Activated T-cell treated with anti-CD3 and anti-CD28 coated beads, Interleukin-2, amount 50 U/mL, for 72 hours (primary cell): ENCODE measurements around the gene TM4SF20. TPM values are rescaled to one million over a fixed set of nuclear protein-coding genes. Genes with fewer than 3 reads are reported as not detected.

Experiments used
- ATAC-seq, 2 donors: fragments of 150-1000 bp; cut with Tn5 transposase; replicated peaks in 1 of 2; 2 replicates each; pipeline ENCODE4 v1.10.0; 2021; ENCODE audit warnings: moderate library complexity in 2 of 2, mild to moderate bottlenecking in 1 of 2
- DNase-seq, 2 donors: peaks; one replicate each; pipeline ENCODE4 v3.0.0; 2021 to 2022; ENCODE audit warnings: mixed read lengths in 1 of 2
- H3K27ac Mint-ChIP-seq: one replicate; pipeline ENCODE4 v1.8.0; 2022; ENCODE audit warnings: mild to moderate bottlenecking, moderate library complexity, mixed read lengths
- H3K27me3 Mint-ChIP-seq: one replicate; pipeline ENCODE4 v1.8.0; 2022; ENCODE audit warnings: low read depth, mixed read lengths
- H3K36me3 Mint-ChIP-seq, 2 donors: one replicate each; pipeline ENCODE4 v1.8.0; 2022; ENCODE audit warnings: mixed read lengths in 2 of 2, mild to moderate bottlenecking in 1 of 2; ENCODE audit not compliant: insufficient read depth in 2 of 2
- H3K4me1 Mint-ChIP-seq: one replicate; pipeline ENCODE4 v1.8.0; 2022; ENCODE audit warnings: low read depth, mixed read lengths
- H3K4me3 Mint-ChIP-seq, 2 donors: one replicate each; pipeline ENCODE4 v1.8.0; 2022; ENCODE audit warnings: mild to moderate bottlenecking in 2 of 2, mixed read lengths in 2 of 2, moderate library complexity in 2 of 2
- H3K9me3 Mint-ChIP-seq, 2 donors: one replicate each; pipeline ENCODE4 v1.8.0; 2022; ENCODE audit warnings: mixed read lengths in 2 of 2
- total RNA-seq, 2 donors: library from RNA; stranded (reverse); gene quantifications; one replicate each; pipeline ENCODE4 v1.2.3, GENCODE V29; 2022

TM4SF20 gene
- total RNA-seq, 2 donors from 2014 or later: not detected

GRCh38 chr2:227407591-227408151 lies 28.6 kb upstream of the TM4SF20 start:
- peaks cover 67% of the 10 kb centered on the region for H3K4me1 Mint-ChIP-seq
- H3K36me3 Mint-ChIP-seq: no peaks in the 10 kb centered on the region
- DNase-seq (no peak), ATAC-seq (no peak)
- H3K27me3 Mint-ChIP-seq: no peaks in the 10 kb centered on the region
- H3K4me3 Mint-ChIP-seq: no peak overlapping the region
- H3K27ac Mint-ChIP-seq: no peak overlapping the region
- no peaks in the 10 kb centered on the region for H3K9me3 Mint-ChIP-seq

GRCh38 chr2:227406177-227407031 lies 27.3 kb upstream of the TM4SF20 start:
- no peaks in the 10 kb centered on the region for H3K9me3 Mint-ChIP-seq
- no peaks in the 10 kb centered on the region for H3K36me3 Mint-ChIP-seq
- H3K27me3 Mint-ChIP-seq: no peaks in the 10 kb centered on the region
- DNase-seq (peak in 1 of 2 donors; percentile 8), ATAC-seq (no peak)
- no peak overlapping the region for H3K27ac Mint-ChIP-seq
- peaks cover 58% of the 10 kb centered on the region for H3K4me1 Mint-ChIP-seq
- no peak overlapping the region for H3K4me3 Mint-ChIP-seq

GRCh38 chr2:227404585-227405271 lies 25.6 kb upstream of the TM4SF20 start:
- Mint-ChIP-seq H3K27ac (no peak overlapping the region), H3K4me1 (peaks cover 44% of the 10 kb centered on the region), H3K36me3 (no peaks in the 10 kb centered on the region), H3K9me3 (no peaks in the 10 kb centered on the region), H3K27me3 (no peaks in the 10 kb centered on the region), H3K4me3 (no peak overlapping the region)
- DNase-seq (no peak), ATAC-seq (no peak)

- H3K27ac Mint-ChIP-seq: no peak overlapping the region
- peaks cover 41% of the 10 kb centered on the region for H3K4me1 Mint-ChIP-seq
- H3K9me3 Mint-ChIP-seq: no peaks in the 10 kb centered on the region
- no peak overlapping the region for H3K4me3 Mint-ChIP-seq
- DNase-seq: no peak
- no peaks in the 10 kb centered on the region for H3K27me3 Mint-ChIP-seq
- no peaks in the 10 kb centered on the region for H3K36me3 Mint-ChIP-seq
- ATAC-seq: no peak
Observed at GRCh38 chr2:227402959-227403358, 23.9 kb upstream of the TM4SF20 start.

GRCh38 chr2:227402321-227402720 lies 23.2 kb upstream of the TM4SF20 start:
- no peak for ATAC-seq
- Mint-ChIP-seq H3K27ac (no peak overlapping the region), H3K27me3 (no peaks in the 10 kb centered on the region), H3K4me3 (no peak overlapping the region), H3K4me1 (peaks cover 41% of the 10 kb centered on the region), H3K9me3 (no peaks in the 10 kb centered on the region), H3K36me3 (no peaks in the 10 kb centered on the region)
- no peak for DNase-seq

- ATAC-seq (no peak), DNase-seq (no peak)
- peaks cover 34% of the 10 kb centered on the region for H3K4me1 Mint-ChIP-seq
- H3K36me3 Mint-ChIP-seq: no peaks in the 10 kb centered on the region
- no peak overlapping the region for H3K27ac Mint-ChIP-seq
- H3K27me3 Mint-ChIP-seq: no peaks in the 10 kb centered on the region
- no peak overlapping the region for H3K4me3 Mint-ChIP-seq
- H3K9me3 Mint-ChIP-seq: no peaks in the 10 kb centered on the region
Observed at GRCh38 chr2:227401550-227401949, 22.4 kb upstream of the TM4SF20 start.

GRCh38 chr2:227398684-227399670 lies 19.9 kb upstream of the TM4SF20 start:
- Mint-ChIP-seq H3K36me3 (no peaks in the 10 kb centered on the region), H3K9me3 (no peaks in the 10 kb centered on the region), H3K4me3 (no peak overlapping the region), H3K27ac (peak overlapping the region; percentile 42), H3K4me1 (peaks cover 19% of the 10 kb centered on the region), H3K27me3 (no peaks in the 10 kb centered on the region)
- DNase-seq (no peak), ATAC-seq (no peak)

- no peaks in the 10 kb centered on the region for H3K36me3 Mint-ChIP-seq
- ATAC-seq (no peak), DNase-seq (no peak)
- no peaks in the 10 kb centered on the region for H3K27me3 Mint-ChIP-seq
- H3K4me1 Mint-ChIP-seq: peaks cover 14% of the 10 kb centered on the region
- H3K4me3 Mint-ChIP-seq: no peak overlapping the region
- H3K9me3 Mint-ChIP-seq: no peaks in the 10 kb centered on the region
- no peak overlapping the region for H3K27ac Mint-ChIP-seq
Observed at GRCh38 chr2:227397562-227397961, 18.5 kb upstream of the TM4SF20 start.

- Mint-ChIP-seq H3K4me3 (no peak overlapping the region), H3K36me3 (no peaks in the 10 kb centered on the region), H3K4me1 (peaks cover 11% of the 10 kb centered on the region), H3K9me3 (no peaks in the 10 kb centered on the region), H3K27ac (no peak overlapping the region), H3K27me3 (no peaks in the 10 kb centered on the region)
- no peak for DNase-seq
- ATAC-seq: no peak
Observed at GRCh38 chr2:227395556-227395955, 16.4 kb upstream of the TM4SF20 start.

GRCh38 chr2:227394401-227394800 lies 15.3 kb upstream of the TM4SF20 start:
- no peak overlapping the region for H3K4me3 Mint-ChIP-seq
- H3K27ac Mint-ChIP-seq: no peak overlapping the region
- ATAC-seq: no peak
- H3K27me3 Mint-ChIP-seq: no peaks in the 10 kb centered on the region
- peaks cover 11% of the 10 kb centered on the region for H3K4me1 Mint-ChIP-seq
- no peaks in the 10 kb centered on the region for H3K9me3 Mint-ChIP-seq
- no peaks in the 10 kb centered on the region for H3K36me3 Mint-ChIP-seq
- DNase-seq: no peak

- ATAC-seq (no peak), DNase-seq (no peak)
- Mint-ChIP-seq H3K4me1 (peaks cover 9% of the 10 kb centered on the region), H3K36me3 (no peaks in the 10 kb centered on the region), H3K27ac (no peak overlapping the region), H3K9me3 (no peaks in the 10 kb centered on the region), H3K27me3 (no peaks in the 10 kb centered on the region), H3K4me3 (no peak overlapping the region)
Observed at GRCh38 chr2:227390468-227391256, 11.6 kb upstream of the TM4SF20 start.

GRCh38 chr2:227389661-227390060 lies 10.6 kb upstream of the TM4SF20 start:
- Mint-ChIP-seq H3K36me3 (no peaks in the 10 kb centered on the region), H3K9me3 (no peaks in the 10 kb centered on the region), H3K27me3 (no peaks in the 10 kb centered on the region), H3K4me1 (peaks cover 9% of the 10 kb centered on the region), H3K27ac (no peak overlapping the region), H3K4me3 (no peak overlapping the region)
- ATAC-seq: no peak
- no peak for DNase-seq
